HepG2 (cell line): ENCODE results near the gene MYL6. TPM values are rescaled to one million over a fixed set of nuclear protein-coding genes. Genes with fewer than 3 reads are reported as not detected.

Experiments used
- ASH2L ChIP-seq: fragments of 300-600, 200-600 bp; sonication (generic); IDR thresholded peaks from 2 replicates; pipeline ENCODE4 v1.7.0; 2017; ENCODE audit warnings: low read depth, mild to moderate bottlenecking, moderate library complexity, mixed read lengths, low read length; ENCODE audit not compliant: insufficient read length
- BORCS8-MEF2B ChIP-seq: sonication (generic); formaldehyde crosslinking; IDR thresholded peaks from 2 replicates; pipeline ENCODE4 v1.8.0; 2022; ENCODE audit warnings: mild to moderate bottlenecking, missing genetic modification reagents
- CBX1 ChIP-seq: IDR thresholded peaks from one replicate; pipeline ENCODE4 v1.6.1; 2016; ENCODE audit warnings: antibody characterized with exemption, low read depth
- FOXA3 ChIP-seq: IDR thresholded peaks from 2 replicates; pipeline ENCODE4 v1.6.1; 2016; ENCODE audit warnings: missing genetic modification reagents, missing compliant biosample characterization
- GLI4 ChIP-seq: sonication (generic); formaldehyde crosslinking; IDR thresholded peaks from 2 replicates; pipeline ENCODE4 v1.5.1; 2020; ENCODE audit warnings: missing genetic modification reagents, mild to moderate bottlenecking, moderate library complexity, borderline replicate concordance
- MED13 ChIP-seq: sonication (generic); formaldehyde crosslinking; IDR thresholded peaks from 2 replicates; pipeline ENCODE4 v1.5.0; 2020; ENCODE audit warnings: missing genetic modification reagents
- NFIB ChIP-seq: sonication (generic); formaldehyde crosslinking; IDR thresholded peaks from 2 replicates; pipeline ENCODE4 v1.9.0; 2021; ENCODE audit warnings: missing genetic modification reagents, mild to moderate bottlenecking, borderline replicate concordance
- NR2C2 ChIP-seq: sonication (generic); formaldehyde crosslinking; IDR thresholded peaks from 2 replicates; pipeline ENCODE4 v1.4.0; 2020; ENCODE audit warnings: missing genetic modification reagents, mild to moderate bottlenecking, moderate library complexity, borderline replicate concordance
- RARA ChIP-seq: IDR thresholded peaks from 2 replicates; pipeline ENCODE4 v1.6.1; 2016; ENCODE audit warnings: missing genetic modification reagents, missing compliant biosample characterization
- RBM22 ChIP-seq: fragments of 200-400 bp; formaldehyde crosslinking; optimal IDR thresholded peaks from 2 replicates; pipeline ENCODE3; 2017; ENCODE audit warnings: mild to moderate bottlenecking, low read length, moderate library complexity
- RFXAP ChIP-seq: sonication (generic); formaldehyde crosslinking; IDR thresholded peaks from 2 replicates; pipeline ENCODE4 v1.4.0; 2020; ENCODE audit warnings: missing genetic modification reagents, borderline replicate concordance
- SP4 ChIP-seq: sonication (generic); formaldehyde crosslinking; IDR thresholded peaks from 2 replicates; pipeline ENCODE4 v1.8.1; 2023; ENCODE audit warnings: mild to moderate bottlenecking, missing genetic modification reagents
- SPEN ChIP-seq: sonication (generic); formaldehyde crosslinking; IDR thresholded peaks from 2 replicates; pipeline ENCODE4 v1.5.1; 2020; ENCODE audit warnings: low read depth, mild to moderate bottlenecking, missing genetic modification reagents
- SSRP1 ChIP-seq: IDR thresholded peaks from 2 replicates; pipeline ENCODE4 v1.6.1; 2016; ENCODE audit warnings: control low read depth
- ZEB1 ChIP-seq: IDR thresholded peaks from 2 replicates; pipeline ENCODE4 v1.6.1; 2012; ENCODE audit warnings: mild to moderate bottlenecking, low read depth, inconsistent platforms; ENCODE audit not compliant: insufficient replicate concordance
- ZFP36L1 ChIP-seq: sonication (generic); formaldehyde crosslinking; IDR thresholded peaks from 2 replicates; pipeline ENCODE4 v1.8.0; 2022; ENCODE audit warnings: mild to moderate bottlenecking, missing genetic modification reagents, moderate library complexity
- ZNF337 ChIP-seq: sonication (generic); formaldehyde crosslinking; IDR thresholded peaks from 2 replicates; pipeline ENCODE4 v1.5.1; 2020; ENCODE audit warnings: missing genetic modification reagents, low read depth, mild to moderate bottlenecking, borderline replicate concordance
- ZNF775 ChIP-seq: sonication (generic); formaldehyde crosslinking; IDR thresholded peaks from 2 replicates; pipeline ENCODE4 v1.4.0; 2020; ENCODE audit warnings: missing genetic modification reagents, mild to moderate bottlenecking, moderate library complexity, borderline replicate concordance
- ZNF780A ChIP-seq: sonication (generic); formaldehyde crosslinking; IDR thresholded peaks from 2 replicates; pipeline ENCODE4 v1.8.0; 2022; ENCODE audit warnings: mild to moderate bottlenecking, missing genetic modification reagents, moderate library complexity
- polyA plus RNA-seq, 8 experiments: library from polyadenylated mRNA; depleted of rRNA in 3 of 8; stranded (reverse) in 7 of 8; unstranded in 1 of 8; fragments of >200 nt; fragmentation: Illumina TruSeq in 4 of 8; extraction: Trizol in 4 of 8; gene quantifications; 2 replicates each; pipeline versions ENCODE4 v1.2.1 to v1.2.3, GENCODE V29; 2011 to 2016; ENCODE audit warnings: low read depth in 4 of 8, missing spikeins in 1 of 8, mixed read lengths in 1 of 8; ENCODE audit not compliant: insufficient read depth in 1 of 8
- total RNA-seq, 5 experiments: library from RNA; depleted of rRNA; stranded (reverse); fragments of >200 nt; fragmentation: Illumina TruSeq; extraction: Trizol; gene quantifications; 2 replicates each; pipeline ENCODE4 v1.2.3, GENCODE V29; 2016; ENCODE audit warnings: low read depth in 1 of 5
- TF ChIP-seq, protein P1 (sequence below): sonication (generic); formaldehyde crosslinking; conservative IDR thresholded peaks from 2 replicates; pipeline ENCODE4 v1.4.0; 2020; ENCODE audit warnings: missing genetic modification reagents
- TF ChIP-seq, protein P2 (sequence below): sonication (generic); formaldehyde crosslinking; IDR thresholded peaks from 2 replicates; pipeline ENCODE4 v1.8.1; 2023; ENCODE audit warnings: mild to moderate bottlenecking, moderate library complexity, missing genetic modification reagents
- TF ChIP-seq, protein P3 (sequence below): sonication (generic); formaldehyde crosslinking; IDR thresholded peaks from 2 replicates; pipeline ENCODE4 v1.4.0; 2020; ENCODE audit warnings: missing genetic modification reagents
- TF ChIP-seq, protein P4 (sequence below): IDR thresholded peaks from 2 replicates; pipeline ENCODE4 v1.6.1; 2016; ENCODE audit warnings: missing compliant biosample characterization, missing genetic modification reagents, borderline replicate concordance
- TF ChIP-seq, protein P5 (sequence below): sonication (generic); formaldehyde crosslinking; IDR thresholded peaks from 2 replicates; pipeline ENCODE4 v1.5.1; 2020; ENCODE audit warnings: missing genetic modification reagents, mild to moderate bottlenecking, borderline replicate concordance

MYL6 gene
- total and polyA plus RNA-seq, 2 of the 13 experiments (the other 11 are each of a cell fraction or from before 2014, with no cell fraction given): 1,127 to 1,192 TPM

DNA sequence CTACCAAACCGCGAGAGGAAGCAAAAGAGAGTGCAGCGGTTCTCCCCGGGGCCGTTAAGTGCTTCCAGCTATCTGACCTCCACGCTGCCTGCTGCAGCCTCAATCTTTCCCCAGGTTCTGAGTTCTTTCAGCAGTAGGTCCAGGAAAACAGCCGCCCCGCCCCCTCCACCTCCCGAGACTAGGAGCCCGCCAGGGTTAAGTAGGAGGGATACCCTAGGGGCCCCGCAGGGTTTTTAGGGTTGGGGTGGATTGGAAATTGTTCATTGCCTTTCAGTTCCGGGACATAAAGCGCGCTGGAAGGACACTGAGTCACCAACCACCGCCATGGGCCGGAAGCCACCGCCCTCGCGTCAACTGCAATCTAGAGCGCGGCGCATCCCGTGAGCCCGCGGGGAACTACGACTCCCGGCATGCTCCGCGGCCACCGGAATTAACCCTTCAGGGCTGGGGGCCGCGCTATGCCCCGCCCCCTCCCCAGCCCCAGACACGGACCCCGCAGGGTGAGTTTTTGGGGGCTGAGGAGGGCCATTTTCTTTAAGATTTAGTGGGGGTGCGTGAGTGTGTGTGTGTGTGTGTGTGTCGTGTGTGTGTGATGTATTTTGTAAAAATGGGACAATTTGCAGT is 5.9 kb upstream of the MYL6 start, which contains the start of gene MYL6B (continued):
- TF ChIP-seq GLI4 (CRISPR knock-in tag) (no peak), ZNF775 (CRISPR knock-in tag) (no peak), FOXA3 (peak; percentile 38; the same call in 1 of the 2 replicates), MED13 (CRISPR knock-in tag) (no peak), SPEN (peak; percentile 57; the same call in 1 of the 2 replicates), NR2C2 (CRISPR knock-in tag) (peak; percentile 95), ASH2L (peak; percentile 61), ZEB1 (no peak), RARA (CRISPR knock-in tag) (peak; percentile 35; the same call in 1 of the 2 replicates), ZNF780A (CRISPR knock-in tag) (no peak), BORCS8-MEF2B (0 out of 2 replicates have a peak, but pooled peaks have one; percentile 54), ZNF337 (CRISPR knock-in tag) (no peak), SSRP1 (CRISPR knock-in tag) (no peak; the same call in 1 of the 2 replicates), CBX1 (peak; percentile 51), RFXAP (peak; percentile 60; the same call in 1 of the 2 replicates), ZFP36L1 (CRISPR knock-in tag) (0 out of 2 replicates have a peak, but pooled peaks have one; percentile 15), SP4 (peak; percentile 64; the same call in 1 of the 2 replicates), RBM22 (no peak), NFIB (no peak)
- TF ChIP-seq, protein P1, sequence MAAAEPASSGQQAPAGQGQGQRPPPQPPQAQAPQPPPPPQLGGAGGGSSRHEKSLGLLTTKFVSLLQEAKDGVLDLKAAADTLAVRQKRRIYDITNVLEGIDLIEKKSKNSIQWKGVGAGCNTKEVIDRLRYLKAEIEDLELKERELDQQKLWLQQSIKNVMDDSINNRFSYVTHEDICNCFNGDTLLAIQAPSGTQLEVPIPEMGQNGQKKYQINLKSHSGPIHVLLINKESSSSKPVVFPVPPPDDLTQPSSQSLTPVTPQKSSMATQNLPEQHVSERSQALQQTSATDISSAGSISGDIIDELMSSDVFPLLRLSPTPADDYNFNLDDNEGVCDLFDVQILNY (CRISPR knock-in tag): peak; percentile 48; the same call in 1 of the 2 replicates
- TF ChIP-seq, protein P2, sequence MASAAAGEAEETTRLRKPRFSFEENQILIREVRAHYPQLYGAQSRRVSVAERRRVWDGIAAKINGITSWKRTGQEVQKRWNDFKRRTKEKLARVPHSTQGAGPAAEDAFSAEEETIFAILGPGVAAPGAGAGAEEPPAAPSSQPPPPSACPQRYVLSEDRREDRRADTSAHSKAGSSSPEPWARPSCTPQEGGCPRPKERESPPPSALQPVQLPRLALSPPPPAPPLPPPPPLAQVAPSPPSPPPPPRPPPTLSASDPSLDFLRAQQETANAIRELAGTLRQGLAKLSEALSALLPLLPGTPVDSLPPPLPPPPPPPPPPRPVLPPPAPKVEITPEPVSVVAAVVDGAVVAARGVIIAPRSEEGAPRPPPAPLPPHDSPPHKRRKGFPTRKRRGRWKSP: no peak; the same call in 1 of the 2 replicates
- TF ChIP-seq, protein P3, sequence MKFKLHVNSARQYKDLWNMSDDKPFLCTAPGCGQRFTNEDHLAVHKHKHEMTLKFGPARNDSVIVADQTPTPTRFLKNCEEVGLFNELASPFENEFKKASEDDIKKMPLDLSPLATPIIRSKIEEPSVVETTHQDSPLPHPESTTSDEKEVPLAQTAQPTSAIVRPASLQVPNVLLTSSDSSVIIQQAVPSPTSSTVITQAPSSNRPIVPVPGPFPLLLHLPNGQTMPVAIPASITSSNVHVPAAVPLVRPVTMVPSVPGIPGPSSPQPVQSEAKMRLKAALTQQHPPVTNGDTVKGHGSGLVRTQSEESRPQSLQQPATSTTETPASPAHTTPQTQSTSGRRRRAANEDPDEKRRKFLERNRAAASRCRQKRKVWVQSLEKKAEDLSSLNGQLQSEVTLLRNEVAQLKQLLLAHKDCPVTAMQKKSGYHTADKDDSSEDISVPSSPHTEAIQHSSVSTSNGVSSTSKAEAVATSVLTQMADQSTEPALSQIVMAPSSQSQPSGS (CRISPR knock-in tag): peak; percentile 70; the same call in 1 of the 2 replicates
- TF ChIP-seq, protein P4, sequence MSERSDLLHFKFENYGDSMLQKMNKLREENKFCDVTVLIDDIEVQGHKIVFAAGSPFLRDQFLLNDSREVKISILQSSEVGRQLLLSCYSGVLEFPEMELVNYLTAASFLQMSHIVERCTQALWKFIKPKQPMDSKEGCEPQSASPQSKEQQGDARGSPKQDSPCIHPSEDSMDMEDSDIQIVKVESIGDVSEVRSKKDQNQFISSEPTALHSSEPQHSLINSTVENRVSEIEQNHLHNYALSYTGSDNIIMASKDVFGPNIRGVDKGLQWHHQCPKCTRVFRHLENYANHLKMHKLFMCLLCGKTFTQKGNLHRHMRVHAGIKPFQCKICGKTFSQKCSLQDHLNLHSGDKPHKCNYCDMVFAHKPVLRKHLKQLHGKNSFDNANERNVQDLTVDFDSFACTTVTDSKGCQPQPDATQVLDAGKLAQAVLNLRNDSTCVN (CRISPR knock-in tag): peak; percentile 80; the same call in 1 of the 2 replicates
- TF ChIP-seq, protein P5, sequence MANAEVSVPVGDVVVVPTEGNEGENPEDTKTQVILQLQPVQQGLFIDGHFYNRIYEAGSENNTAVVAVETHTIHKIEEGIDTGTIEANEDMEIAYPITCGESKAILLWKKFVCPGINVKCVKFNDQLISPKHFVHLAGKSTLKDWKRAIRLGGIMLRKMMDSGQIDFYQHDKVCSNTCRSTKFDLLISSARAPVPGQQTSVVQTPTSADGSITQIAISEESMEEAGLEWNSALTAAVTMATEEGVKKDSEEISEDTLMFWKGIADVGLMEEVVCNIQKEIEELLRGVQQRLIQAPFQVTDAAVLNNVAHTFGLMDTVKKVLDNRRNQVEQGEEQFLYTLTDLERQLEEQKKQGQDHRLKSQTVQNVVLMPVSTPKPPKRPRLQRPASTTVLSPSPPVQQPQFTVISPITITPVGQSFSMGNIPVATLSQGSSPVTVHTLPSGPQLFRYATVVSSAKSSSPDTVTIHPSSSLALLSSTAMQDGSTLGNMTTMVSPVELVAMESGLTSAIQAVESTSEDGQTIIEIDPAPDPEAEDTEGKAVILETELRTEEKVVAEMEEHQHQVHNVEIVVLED (CRISPR knock-in tag): peak; percentile 86; the same call in 1 of the 2 replicates
